Erythroblast (primary cell): ENCODE measurements around the gene OTUD5.

Experiments used
- GATA1 ChIP-seq: IDR thresholded peaks from 2 replicates; pipeline ENCODE4 v1.6.1; 2011; ENCODE audit warnings: low read depth, mild to moderate bottlenecking, control low read depth, low read length, moderate library complexity
- POLR2A ChIP-seq: IDR thresholded peaks from 2 replicates; pipeline ENCODE4 v1.6.1; 2011; ENCODE audit warnings: mild to moderate bottlenecking, low read length

DNA sequence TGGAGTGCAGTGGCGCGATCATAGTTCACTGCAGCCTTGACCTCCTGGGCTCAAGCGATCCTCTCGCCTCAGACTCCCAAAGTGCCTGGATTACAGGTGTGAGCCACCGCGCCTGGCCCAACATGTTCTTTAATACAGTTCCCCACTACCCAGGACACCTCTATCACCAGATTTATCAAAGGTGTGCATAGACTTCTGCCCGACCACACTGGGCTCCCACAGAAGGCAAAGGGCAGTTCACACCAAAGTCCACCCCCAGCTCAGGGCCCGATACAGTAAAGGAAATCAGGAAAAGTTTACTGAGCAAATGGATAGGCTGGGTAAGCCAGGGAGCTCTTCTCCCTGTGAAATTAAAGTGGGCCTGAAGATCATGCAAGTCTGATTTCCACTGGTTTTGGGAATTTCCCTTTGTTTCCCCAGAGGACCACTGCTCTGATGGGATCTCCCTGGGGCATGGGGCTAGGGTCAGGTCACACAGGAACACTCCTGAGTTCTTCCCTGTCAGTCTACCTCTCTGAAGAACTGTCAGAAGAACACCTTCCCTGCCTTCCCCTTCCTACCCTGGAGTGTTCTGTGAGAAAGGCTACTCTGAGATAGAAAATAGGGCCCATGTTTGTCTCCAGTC, 20.9 kb downstream of the OTUD5 start:
- no peak for TF ChIP-seq POLR2A
- no peak for TF ChIP-seq GATA1
